GM10847 (cell line): ENCODE data around the gene ADAM21.

Source experiments
- POLR2A ChIP-seq: IDR thresholded peaks from 2 replicates; pipeline ENCODE4 v1.6.1; 2011; ENCODE audit not compliant: insufficient read length; ENCODE audit errors: extremely low read depth

ADAM21 gene

DNA sequence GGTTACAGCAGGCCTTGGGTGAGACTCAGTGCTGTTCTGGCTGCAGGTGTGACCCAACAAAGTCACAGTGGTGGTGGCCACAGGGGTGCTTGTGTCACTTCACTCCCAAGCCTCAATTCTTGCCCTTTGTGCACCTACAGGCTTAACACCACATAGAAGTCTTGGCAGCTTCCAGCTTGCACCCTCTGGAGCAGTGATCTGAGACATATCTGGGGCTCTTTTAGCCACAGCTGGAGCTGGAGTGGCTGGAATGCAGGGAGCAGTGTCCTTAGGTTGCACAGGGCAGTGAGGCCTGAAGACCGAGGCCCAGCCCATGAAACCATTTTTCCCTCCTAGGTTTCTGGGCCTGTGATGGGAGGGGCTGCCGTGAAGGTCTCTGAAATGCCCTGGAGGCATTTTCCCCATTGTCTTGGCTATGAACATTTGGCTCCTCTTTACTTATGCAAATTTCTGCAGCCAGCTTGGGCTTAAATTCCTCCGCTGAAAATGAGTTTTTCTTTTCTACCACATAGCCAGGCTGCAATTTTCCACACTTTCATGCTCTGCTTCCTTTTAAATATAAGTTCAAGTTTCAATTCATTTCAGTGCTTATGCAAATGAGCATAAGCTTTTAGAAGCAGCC is 37.7 kb downstream of the ADAM21 start:
- no peak for TF ChIP-seq POLR2A

DNA sequence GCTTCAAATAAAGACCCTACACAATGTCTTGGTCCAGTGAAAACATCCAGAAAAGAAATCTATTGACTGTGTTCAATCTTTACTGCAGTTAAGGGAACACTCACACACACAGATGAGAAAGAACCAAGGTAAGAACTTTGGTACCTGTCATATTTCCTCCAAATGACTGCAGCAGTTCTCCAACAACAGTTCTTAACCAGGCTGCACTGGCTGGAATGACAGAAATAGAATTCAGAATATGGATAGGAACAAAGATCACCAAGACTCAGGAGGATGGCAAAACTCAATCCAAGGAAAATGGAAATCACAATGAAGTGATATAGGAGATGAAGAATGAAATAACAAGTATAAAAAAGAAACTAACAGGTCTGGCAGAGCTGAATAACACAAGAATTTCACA is 46.2 kb downstream of the ADAM21 start:
- TF ChIP-seq POLR2A, result no peak
